Pancreas (tissue), 10 donors: ENCODE results near the gene ANKRD13A. TPM values are rescaled to one million over a fixed set of nuclear protein-coding genes. Genes with fewer than 3 reads are reported as not detected.
A peak's percentile ranks its signal among the peaks of the same experiment; 100 is the strongest.
"Not testable (repeated sequence)": the region's sequence is repeated elsewhere in the genome, so short reads cannot be mapped to it uniquely, and the experiment has no call there.

Experiments
- ATAC-seq, 4 donors: fragments of 200-7000 bp; cut with Tn5 transposase; one replicate each; pipeline versions ENCODE4 v1.8.0 to v1.9.1; 2020; ENCODE audit warnings: mild to moderate bottlenecking in 4 of 4, moderate library complexity in 4 of 4
- DNase-seq, 6 donors: peaks; one replicate each; pipeline ENCODE4 v3.0.0-alpha.2; 2020
- FAIRE-seq: peaks from 2 replicates; lab custom pipeline; 2012; peaks lifted over from hg19 to GRCh38; lab: Jason Lieb, UNC
- H3K27ac ChIP-seq, 4 donors: fragments of 200-600 bp; sonication (generic); 1 replicate in 3 of 4; 2 replicates in 1 of 4; pipeline versions ENCODE4 v1.5.0 to v1.8.0; 2020
- H3K27me3 ChIP-seq, 4 donors: fragments of 200-600 bp; one replicate each; pipeline ENCODE4 v1.8.0; 2021
- H3K36me3 ChIP-seq, 3 donors: fragments of 200-600 bp; sonication (generic) in 1 of 3; one replicate each; pipeline versions ENCODE4 v1.5.0 to v1.8.0; 2020 to 2021
- H3K4me1 ChIP-seq, 3 donors: fragments of 200-600 bp; one replicate each; pipeline ENCODE4 v1.8.0; 2021
- H3K4me3 ChIP-seq, 4 donors: fragments of 200-600 bp; sonication (generic) in 2 of 4; one replicate each; pipeline versions ENCODE4 v1.5.0 to v1.8.0; 2020 to 2021
- H3K9me3 ChIP-seq, 4 donors: fragments of 200-600 bp; one replicate each; pipeline ENCODE4 v1.8.0; 2021
- CTCF ChIP-seq, 4 donors: fragments of 200-600 bp; sonication (generic) in 3 of 4; IDR thresholded peaks; one replicate each; pipeline versions ENCODE4 v1.5.0 to v1.8.0; 2021; ENCODE audit warnings: antibody characterized with exemption in 4 of 4
- WGBS, 2 donors: extraction: QIAGEN DNeasy Blood & Tissue Kit; methylation state at CpG; one replicate each; pipeline ENCODE4 v1.1.7; 2013; 5-methylcytosine and 5-hydroxymethylcytosine counted together
- intact Hi-C, 3 donors: fragments of 100-400 bp; cut with DNase I; formaldehyde crosslinking; loops; one replicate each; pipeline versions ENCODE4 v1.11.1 to v1.14.2; 2022
- polyA plus RNA-seq, 2 donors: library from polyadenylated mRNA; stranded (reverse); fragments of 200-250 nt; gene quantifications; one replicate each; pipeline ENCODE4 v1.2.3, GENCODE V29; 2013
- total RNA-seq, 6 donors: library from RNA; stranded (reverse); fragmentation: NEBNext Ultra II Directional in 4 of 6; extraction: Animal tissue kit (Norgen Biotek cat#: 25700) in 4 of 6; gene quantifications; one replicate each; pipeline versions ENCODE4 v1.2.1 to v1.2.4, GENCODE V29; 2021 to 2023
- donor health status: healthy with polysubstance abuse.
- donor health status: DM: no; HTN: no; CAD: no; lungs with moderate emphysema.
- donor health status: DM: no; HTN: no; CAD: no.
- donor health status: control.
- donor health status: control.
- donor health status: Bipolar disorder and iron deficiency.
- donor health status: DM: yes; HTN: yes; CAD: no.
- donor health status: DM: no; HTN: no; CAD: no.
- donor health status: DM: no; HTN: no; CAD: no.
- donor health status: DM: yes; HTN: yes; CAD: no.

ANKRD13A gene
- total and polyA plus RNA-seq, 8 donors = 10.7 to 29.7 (median 16.7) TPM

GRCh38 chr12:109983432-109984142 lies 15.6 kb upstream of the ANKRD13A start:
- no peak for TF ChIP-seq CTCF (IDR thresholded peaks at IDR 0.05)
- intact Hi-C loops = no loop called here
- DNase-seq (no peak), ATAC-seq (peak; percentile 72 to 91 (median 80)), FAIRE-seq (no peak)
- peaks cover 0 to 3% (median 0%) of the 10 kb centered on the region in 3 donors for H3K4me1 ChIP-seq
- 29 to 38% methylated on average over 8 of the region's 8 CpGs for WGBS, 2 donors
- no peaks in the 10 kb centered on the region for H3K9me3 ChIP-seq
- H3K4me3 ChIP-seq = no peak overlapping the region
- H3K36me3 ChIP-seq = peaks cover under 1 to 68% (median 19%) of the 10 kb centered on the region in 3 donors
- H3K27ac ChIP-seq = peak overlapping the region in 1 of 4 donors; percentile 19
- no peaks in the 10 kb centered on the region for H3K27me3 ChIP-seq

- Histone ChIP-seq H3K4me1 (peaks cover 0 to 10% (median 8%) of the 10 kb centered on the region in 3 donors), H3K36me3 (peaks cover 5 to 54% (median 19%) of the 10 kb centered on the region in 3 donors)
- DNase-seq, H3K4me3 ChIP-seq, H3K27me3 ChIP-seq, H3K9me3 ChIP-seq, intact Hi-C loops, ATAC-seq, FAIRE-seq, H3K27ac ChIP-seq: not testable (repeated sequence)
- 95 to 99% methylated on average over 16 of the region's 16 CpGs for WGBS, 2 donors
These were observed 13.0 kb upstream of the ANKRD13A start for GRCh38 chr12:109986236-109986635.

GRCh38 chr12:109987615-109988014 lies 11.6 kb upstream of the ANKRD13A start:
- intact Hi-C loops = no loop called here
- FAIRE-seq = no peak

GRCh38 chr12:109988274-109988673 lies 11.0 kb upstream of the ANKRD13A start:
- DNase-seq = no peak
- 87 to 88% methylated on average over 10 of the region's 10 CpGs for WGBS, 2 donors
- no peak for FAIRE-seq
- H3K27ac ChIP-seq = no peak overlapping the region
- peaks cover 5 to 41% (median 19%) of the 10 kb centered on the region in 3 donors for H3K36me3 ChIP-seq
- intact Hi-C loops = no loop called here
- no peaks in the 10 kb centered on the region for H3K9me3 ChIP-seq
- peaks cover 4 to 15% (median 14%) of the 10 kb centered on the region in 3 donors for H3K4me1 ChIP-seq
- ATAC-seq = no peak
- TF ChIP-seq CTCF (IDR thresholded peaks at IDR 0.05) = no peak
- H3K4me3 ChIP-seq = no peak overlapping the region
- H3K27me3 ChIP-seq = no peaks in the 10 kb centered on the region

More at GRCh38 chr12:109987615-109988014, 11.6 kb upstream of the ANKRD13A start:
- Histone ChIP-seq H3K4me3 (no peak overlapping the region), H3K36me3 (peaks cover 5 to 41% (median 19%) of the 10 kb centered on the region in 3 donors), H3K4me1 (peaks cover 4 to 15% (median 10%) of the 10 kb centered on the region in 3 donors), H3K27ac (no peak overlapping the region), H3K9me3 (no peaks in the 10 kb centered on the region), H3K27me3 (no peaks in the 10 kb centered on the region)
- 92 to 95% methylated on average over 8 of the region's 8 CpGs for WGBS, 2 donors
- no peak for TF ChIP-seq CTCF (IDR thresholded peaks at IDR 0.05)
- no peak for ATAC-seq
- DNase-seq = no peak

GRCh38 chr12:109988903-109989302 lies 10.3 kb upstream of the ANKRD13A start:
- H3K27me3 ChIP-seq = no peaks in the 10 kb centered on the region
- peaks cover 4 to 21% (median 20%) of the 10 kb centered on the region in 3 donors for H3K4me1 ChIP-seq
- ATAC-seq = no peak
- no peak for DNase-seq
- H3K36me3 ChIP-seq = peaks cover 5 to 41% (median 19%) of the 10 kb centered on the region in 3 donors
- H3K4me3 ChIP-seq = no peak overlapping the region
- FAIRE-seq = no peak
- WGBS, 2 donors = 86 to 87% methylated on average over 8 of the region's 8 CpGs
- intact Hi-C loops = no loop called here
- TF ChIP-seq CTCF (IDR thresholded peaks at IDR 0.05) = no peak
- no peaks in the 10 kb centered on the region for H3K9me3 ChIP-seq
- H3K27ac ChIP-seq = no peak overlapping the region
